IMR-90 (cell line): Measurements from ENCODE around the gene FGFRL1. TPM values are rescaled to one million over a fixed set of nuclear protein-coding genes. Genes with fewer than 3 reads are reported as not detected.

Source experiments
- ATAC-seq: fragments of 200-7000 bp; cut with Tn5 transposase; 2 replicates; pipeline ENCODE4 v1.9.1; 2020; ENCODE audit warnings: low read depth, mild to moderate bottlenecking, moderate library complexity
- BruUV-seq: library from RNA; stranded (reverse); fragments of 400-500 nt; replicated peaks from 2 replicates; lab custom pipeline; 2021; lab: Mats Ljungman, UMichigan
- CTCF ChIA-PET: fragments of 300-600 bp; formaldehyde crosslinking; extraction: SDS; loops from one replicate; lab custom pipeline; 2021; ENCODE audit warnings: antibody characterized with exemption; lab: Yijun Ruan, JAX
- POLR2A ChIA-PET: fragments of 300-600 bp; sonication (Branson Sonifier 250); formaldehyde crosslinking; loops from one replicate; lab custom pipeline; 2022; ENCODE audit warnings: antibody characterized with exemption; ENCODE audit not compliant: unreplicated experiment; lab: Charles Lee
- DNase-seq: peaks from one replicate; pipeline ENCODE4 v3.0.0; 2013
- H2AFZ ChIP-seq: replicated peaks from 2 replicates; pipeline ENCODE3; 2013; ENCODE audit warnings: low read length, mild to moderate bottlenecking; ENCODE audit not compliant: poor library complexity
- H2AK5ac ChIP-seq: 2 replicates; pipeline ENCODE4 v1.6.1; 2013; ENCODE audit warnings: low read depth, low read length, inconsistent platforms
- H2AK9ac ChIP-seq: replicated peaks from 2 replicates; pipeline ENCODE3; 2013; ENCODE audit warnings: mild to moderate bottlenecking, low read depth, low read length, moderate library complexity; ENCODE audit not compliant: poor library complexity
- H2BK120ac ChIP-seq: 2 replicates; pipeline ENCODE4 v1.6.1; 2013; ENCODE audit warnings: low read depth, low read length, inconsistent platforms
- H2BK15ac ChIP-seq: 3 replicates; pipeline ENCODE4 v1.6.1; 2013; ENCODE audit warnings: low read depth, low read length, inconsistent platforms
- H2BK20ac ChIP-seq: 2 replicates; pipeline ENCODE4 v1.6.1; 2013; ENCODE audit warnings: low read depth, mild to moderate bottlenecking, inconsistent platforms, low read length, moderate library complexity
- H2BK5ac ChIP-seq: 2 replicates; pipeline ENCODE4 v1.6.1; 2013; ENCODE audit warnings: mild to moderate bottlenecking, low read depth, low read length, inconsistent platforms; ENCODE audit not compliant: poor library complexity, severe bottlenecking
- H3K14ac ChIP-seq: replicated peaks from 2 replicates; pipeline ENCODE4 v1.6.1; 2013; ENCODE audit warnings: low read depth, low read length, inconsistent platforms
- H3K18ac ChIP-seq: 2 replicates; pipeline ENCODE4 v1.6.1; 2013; ENCODE audit warnings: low read depth, low read length, control low read depth
- H3K23ac ChIP-seq: 2 replicates; pipeline ENCODE4 v1.6.1; 2013; ENCODE audit warnings: low read depth, low read length, inconsistent platforms
- H3K27ac ChIP-seq: 2 replicates; pipeline ENCODE4 v1.5.1; 2013; ENCODE audit warnings: mild to moderate bottlenecking, control low read depth, low read length; ENCODE audit not compliant: insufficient read depth
- H3K27me3 ChIP-seq: 2 replicates; pipeline ENCODE4 v1.6.1; 2013; ENCODE audit warnings: low read length; ENCODE audit not compliant: control insufficient read depth, insufficient read depth
- H3K36me3 ChIP-seq: 2 replicates; pipeline ENCODE4 v1.6.1; 2013; ENCODE audit warnings: low read length, mixed read lengths; ENCODE audit not compliant: control insufficient read depth, insufficient read depth
- H3K4ac ChIP-seq: 2 replicates; pipeline ENCODE4 v1.6.1; 2013; ENCODE audit warnings: low read depth, low read length, inconsistent platforms
- H3K4me1 ChIP-seq: 2 replicates; pipeline ENCODE4 v1.6.1; 2013; ENCODE audit warnings: low read length, mixed read lengths; ENCODE audit not compliant: control insufficient read depth, insufficient read depth
- H3K4me2 ChIP-seq: 2 replicates; pipeline ENCODE4 v1.6.1; 2013; ENCODE audit warnings: low read depth, mild to moderate bottlenecking, control low read depth, low read length, moderate library complexity
- H3K4me3 ChIP-seq: 2 replicates; pipeline ENCODE4 v1.5.1; 2013; ENCODE audit warnings: low read depth, mild to moderate bottlenecking, control low read depth, low read length, moderate library complexity; ENCODE audit not compliant: insufficient read depth
- H3K56ac ChIP-seq: 2 replicates; pipeline ENCODE4 v1.6.1; 2013; ENCODE audit warnings: low read length, inconsistent platforms; ENCODE audit not compliant: insufficient read depth; ENCODE audit errors: extremely low read depth
- H3K79me1 ChIP-seq, 2 experiments: 2 replicates each; pipeline ENCODE4 v1.6.1; 2013; ENCODE audit warnings: low read length in 2 of 2, inconsistent platforms in 1 of 2, low read depth in 1 of 2
- H3K9ac ChIP-seq: 2 replicates; pipeline ENCODE4 v1.6.1; 2013; ENCODE audit warnings: low read depth, low read length, control low read depth
- H3K9me1 ChIP-seq: 2 replicates; pipeline ENCODE4 v1.6.1; 2013; ENCODE audit warnings: low read length, inconsistent platforms; ENCODE audit not compliant: insufficient read depth
- H3K9me3 ChIP-seq: 2 replicates; pipeline ENCODE4 v1.6.1; 2013; ENCODE audit warnings: low read length; ENCODE audit not compliant: control insufficient read depth, insufficient read depth
- H4K20me1 ChIP-seq: 2 replicates; pipeline ENCODE4 v1.6.1; 2013; ENCODE audit warnings: low read length, inconsistent platforms; ENCODE audit not compliant: insufficient read depth
- H4K5ac ChIP-seq: 2 replicates; pipeline ENCODE4 v1.6.1; 2013; ENCODE audit warnings: mild to moderate bottlenecking, low read depth, low read length, control low read depth
- H4K8ac ChIP-seq, 2 experiments: 2 replicates each; pipeline ENCODE4 v1.6.1; 2013; ENCODE audit warnings: low read depth in 2 of 2, low read length in 2 of 2, control low read depth in 1 of 2, inconsistent platforms in 1 of 2
- H4K91ac ChIP-seq: 2 replicates; pipeline ENCODE4 v1.6.1; 2013; ENCODE audit warnings: low read depth, low read length, inconsistent platforms; ENCODE audit not compliant: insufficient read depth
- BHLHE40 ChIP-seq: fragments of 150-350 bp; IDR thresholded peaks from 2 replicates; pipeline ENCODE4 v1.6.1; 2016; ENCODE audit warnings: mild to moderate bottlenecking, low read depth, low read length
- CEBPB ChIP-seq: IDR thresholded peaks from 2 replicates; pipeline ENCODE4 v1.6.1; 2012; ENCODE audit warnings: low read depth, low read length, improper control_type of control experiment
- CHD1 ChIP-seq: IDR thresholded peaks from 2 replicates; pipeline ENCODE4 v1.6.1; 2012; ENCODE audit warnings: low read depth, low read length, improper control_type of control experiment
- FOS ChIP-seq: fragments of 150-350 bp; IDR thresholded peaks from 2 replicates; pipeline ENCODE4 v1.6.1; 2016; ENCODE audit warnings: low read depth, low read length
- MAFK ChIP-seq: IDR thresholded peaks from 2 replicates; pipeline ENCODE4 v1.6.1; 2012; ENCODE audit warnings: low read depth, low read length, improper control_type of control experiment
- MAZ ChIP-seq: IDR thresholded peaks from 2 replicates; pipeline ENCODE4 v1.6.1; 2012; ENCODE audit warnings: low read depth, mild to moderate bottlenecking, low read length, improper control_type of control experiment, moderate library complexity, borderline replicate concordance
- MXI1 ChIP-seq: IDR thresholded peaks from 2 replicates; pipeline ENCODE4 v1.6.1; 2012; ENCODE audit warnings: low read depth, mild to moderate bottlenecking, low read length, moderate library complexity, borderline replicate concordance
- NFE2L2 ChIP-seq: fragments of 150-350 bp; IDR thresholded peaks from 2 replicates; pipeline ENCODE4 v1.6.1; 2016; ENCODE audit warnings: low read depth, mild to moderate bottlenecking, low read length
- POLR2A ChIP-seq: IDR thresholded peaks from 2 replicates; pipeline ENCODE4 v1.6.1; 2012; ENCODE audit warnings: mild to moderate bottlenecking, low read depth, low read length
- RAD21 ChIP-seq: IDR thresholded peaks from 2 replicates; pipeline ENCODE4 v1.6.1; 2012; ENCODE audit warnings: low read length, improper control_type of control experiment
- RCOR1 ChIP-seq: IDR thresholded peaks from 2 replicates; pipeline ENCODE4 v1.6.1; 2012; ENCODE audit warnings: mild to moderate bottlenecking, low read length, improper control_type of control experiment; ENCODE audit not compliant: insufficient replicate concordance
- RFX5 ChIP-seq: IDR thresholded peaks from 2 replicates; pipeline ENCODE4 v1.8.0; 2012; ENCODE audit warnings: low read depth, mild to moderate bottlenecking, low read length, moderate library complexity
- SMC3 ChIP-seq: fragments of 150-350 bp; IDR thresholded peaks from 2 replicates; pipeline ENCODE4 v1.6.1; 2016; ENCODE audit warnings: low read depth, mild to moderate bottlenecking, antibody characterized with exemption, low read length, moderate library complexity
- USF2 ChIP-seq: fragments of 150-350 bp; IDR thresholded peaks from 2 replicates; pipeline ENCODE4 v1.6.1; 2017; ENCODE audit warnings: mild to moderate bottlenecking, antibody characterized with exemption, low read length, low read depth
- whole genome bisulfite sequencing, 2 experiments: methylation state at CpG; one replicate each; pipeline versions ENCODE4 v1.1.5 to v1.1.7; 2013; ENCODE audit warnings: missing lambda C conversion rate in 2 of 2; ENCODE audit not compliant: insufficient read length in 1 of 2; ENCODE audit errors: extremely low coverage in 2 of 2; 5-methylcytosine and 5-hydroxymethylcytosine counted together
- dilution Hi-C: fragments of 300-500 bp; cut with HindIII; formaldehyde crosslinking; loops from one replicate; pipeline ENCODE4 v1.14.3; 2018; ENCODE audit warnings: low sequenced_read_pairs; ENCODE audit not compliant: unreplicated experiment
- in situ Hi-C: fragments of 300-500 bp; cut with MboI; formaldehyde crosslinking; loops from 3 replicates; pipeline ENCODE4 v1.14.3; 2019; ENCODE audit warnings: low sequenced_read_pairs, inconsistent platforms, mixed read lengths
- intact Hi-C: fragments of 100-400 bp; cut with micrococcal nuclease; formaldehyde crosslinking; loops from 2 replicates; pipeline ENCODE4 v1.10.0; 2022
- polyA plus RNA-seq, 3 experiments: library from polyadenylated mRNA; depleted of rRNA; stranded (reverse); fragments of >200 nt; gene quantifications; 2 replicates each; pipeline ENCODE4 v1.2.3, GENCODE V29; 2012; ENCODE audit warnings: low replicate concordance in 1 of 3
- total RNA-seq: library from RNA; depleted of rRNA; stranded (reverse); fragments of >200 nt; gene quantifications from 2 replicates; pipeline ENCODE4 v1.2.3, GENCODE V29; 2012
- TF ChIP-seq, protein P1 (sequence below): fragments of 150-350 bp; IDR thresholded peaks from 2 replicates; pipeline ENCODE4 v1.6.1; 2016; ENCODE audit warnings: low read depth, mild to moderate bottlenecking, low read length, moderate library complexity, borderline replicate concordance
- TF ChIP-seq, protein P2 (sequence below): conservative IDR thresholded peaks from 2 replicates; pipeline ENCODE4 v1.5.1; 2012; ENCODE audit warnings: mild to moderate bottlenecking, low read depth, low read length, improper control_type of control experiment

FGFRL1 gene
- total and polyA plus RNA-seq, 2 of the 4 experiments (the other 2 are of a cell fraction), result 49.3 to 78.8 TPM

GRCh38 chr4:1000686-1001260 is 10.7 kb upstream of the FGFRL1 start:
- Histone ChIP-seq H2BK20ac (no peak overlapping the region), H3K36me3 (no peaks in the 10 kb centered on the region), H3K23ac (no peak overlapping the region), H4K91ac (no peak overlapping the region), H3K4me1 (peaks cover 4% of the 10 kb centered on the region; the same call in 1 of the 2 replicates), H3K18ac (no peak overlapping the region), H2AK9ac (peak overlapping the region; percentile 42), H4K8ac (no peak overlapping the region), H2BK120ac (no peak overlapping the region), H3K9me3 (no peaks in the 10 kb centered on the region; the same call in 1 of the 2 replicates), H3K27me3 (peaks cover 69% of the 10 kb centered on the region), H3K79me1 (no peaks in the 10 kb centered on the region), H3K4me3 (no peak overlapping the region), H4K20me1 (peaks cover 9% of the 10 kb centered on the region), H2BK15ac (no peak overlapping the region), H3K27ac (no peak overlapping the region), H3K56ac (no peak overlapping the region), H3K14ac (no peak overlapping the region), H3K4ac (no peak overlapping the region), H4K5ac (no peak overlapping the region), H2BK5ac (no peak overlapping the region), H2AFZ (no peak overlapping the region), H3K9ac (no peak overlapping the region), H2AK5ac (no peak overlapping the region), H3K4me2 (no peak overlapping the region), H3K9me1 (no peaks in the 10 kb centered on the region)
- in situ Hi-C loops (no loop called here), dilution Hi-C loops (no loop called here), intact Hi-C loops (no loop called here)
- WGBS, 2 experiments, result 88% methylated on average over 5 of the region's 15 CpGs; no CpG with 5 or more reads in 1 of the 2 experiments
- POLR2A ChIA-PET, result no interaction called here
- TF ChIP-seq USF2 (no peak), MAZ (no peak), RAD21 (no peak), NFE2L2 (no peak), MXI1 (no peak), FOS (no peak), MAFK (no peak), CHD1 (no peak), SMC3 (no peak), BHLHE40 (no peak), POLR2A (no peak), RFX5 (no peak), CEBPB (no peak), RCOR1 (no peak)
- TF ChIP-seq, protein P1, sequence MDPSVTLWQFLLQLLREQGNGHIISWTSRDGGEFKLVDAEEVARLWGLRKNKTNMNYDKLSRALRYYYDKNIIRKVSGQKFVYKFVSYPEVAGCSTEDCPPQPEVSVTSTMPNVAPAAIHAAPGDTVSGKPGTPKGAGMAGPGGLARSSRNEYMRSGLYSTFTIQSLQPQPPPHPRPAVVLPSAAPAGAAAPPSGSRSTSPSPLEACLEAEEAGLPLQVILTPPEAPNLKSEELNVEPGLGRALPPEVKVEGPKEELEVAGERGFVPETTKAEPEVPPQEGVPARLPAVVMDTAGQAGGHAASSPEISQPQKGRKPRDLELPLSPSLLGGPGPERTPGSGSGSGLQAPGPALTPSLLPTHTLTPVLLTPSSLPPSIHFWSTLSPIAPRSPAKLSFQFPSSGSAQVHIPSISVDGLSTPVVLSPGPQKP, result no peak
- TF ChIP-seq, protein P2, sequence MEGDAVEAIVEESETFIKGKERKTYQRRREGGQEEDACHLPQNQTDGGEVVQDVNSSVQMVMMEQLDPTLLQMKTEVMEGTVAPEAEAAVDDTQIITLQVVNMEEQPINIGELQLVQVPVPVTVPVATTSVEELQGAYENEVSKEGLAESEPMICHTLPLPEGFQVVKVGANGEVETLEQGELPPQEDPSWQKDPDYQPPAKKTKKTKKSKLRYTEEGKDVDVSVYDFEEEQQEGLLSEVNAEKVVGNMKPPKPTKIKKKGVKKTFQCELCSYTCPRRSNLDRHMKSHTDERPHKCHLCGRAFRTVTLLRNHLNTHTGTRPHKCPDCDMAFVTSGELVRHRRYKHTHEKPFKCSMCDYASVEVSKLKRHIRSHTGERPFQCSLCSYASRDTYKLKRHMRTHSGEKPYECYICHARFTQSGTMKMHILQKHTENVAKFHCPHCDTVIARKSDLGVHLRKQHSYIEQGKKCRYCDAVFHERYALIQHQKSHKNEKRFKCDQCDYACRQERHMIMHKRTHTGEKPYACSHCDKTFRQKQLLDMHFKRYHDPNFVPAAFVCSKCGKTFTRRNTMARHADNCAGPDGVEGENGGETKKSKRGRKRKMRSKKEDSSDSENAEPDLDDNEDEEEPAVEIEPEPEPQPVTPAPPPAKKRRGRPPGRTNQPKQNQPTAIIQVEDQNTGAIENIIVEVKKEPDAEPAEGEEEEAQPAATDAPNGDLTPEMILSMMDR, result no peak
- no peak for DNase-seq
- no peak for ATAC-seq
- CTCF ChIA-PET, result no interaction called here
- BruUV-seq, result no TSS peak
